G401.6 (cell line): ENCODE measurements around the gene CBY2.
"Not testable (repeated sequence)": the region's sequence is repeated elsewhere in the genome, so short reads cannot be mapped to it uniquely, and the experiment has no call there.

ENCODE experiments used
- FAIRE-seq: peaks from 2 replicates; lab custom pipeline; 2012; peaks lifted over from hg19 to GRCh38; lab: Jason Lieb, UNC

CBY2 gene, protein sequence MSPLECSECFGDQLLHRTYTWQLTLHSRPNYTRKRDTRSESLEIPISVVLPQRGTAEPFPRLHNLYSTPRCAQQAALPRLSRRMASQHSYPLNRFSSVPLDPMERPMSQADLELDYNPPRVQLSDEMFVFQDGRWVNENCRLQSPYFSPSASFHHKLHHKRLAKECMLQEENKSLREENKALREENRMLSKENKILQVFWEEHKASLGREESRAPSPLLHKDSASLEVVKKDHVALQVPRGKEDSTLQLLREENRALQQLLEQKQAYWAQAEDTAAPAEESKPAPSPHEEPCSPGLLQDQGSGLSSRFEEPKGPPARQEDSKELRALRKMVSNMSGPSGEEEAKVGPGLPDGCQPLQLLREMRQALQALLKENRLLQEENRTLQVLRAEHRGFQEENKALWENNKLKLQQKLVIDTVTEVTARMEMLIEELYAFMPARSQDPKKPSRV

GRCh38 chr13:45702088-45702487, at the start of gene CBY2:
Gene CBY2 (plus strand): TSS chr13:45702320. CDS start chr13:45702391, 71 bp downstream.
- FAIRE-seq, result no peak

- no peak for FAIRE-seq
Observed at GRCh38 chr13:45654633-45655349, 47.3 kb upstream of the CBY2 start.

DNA sequence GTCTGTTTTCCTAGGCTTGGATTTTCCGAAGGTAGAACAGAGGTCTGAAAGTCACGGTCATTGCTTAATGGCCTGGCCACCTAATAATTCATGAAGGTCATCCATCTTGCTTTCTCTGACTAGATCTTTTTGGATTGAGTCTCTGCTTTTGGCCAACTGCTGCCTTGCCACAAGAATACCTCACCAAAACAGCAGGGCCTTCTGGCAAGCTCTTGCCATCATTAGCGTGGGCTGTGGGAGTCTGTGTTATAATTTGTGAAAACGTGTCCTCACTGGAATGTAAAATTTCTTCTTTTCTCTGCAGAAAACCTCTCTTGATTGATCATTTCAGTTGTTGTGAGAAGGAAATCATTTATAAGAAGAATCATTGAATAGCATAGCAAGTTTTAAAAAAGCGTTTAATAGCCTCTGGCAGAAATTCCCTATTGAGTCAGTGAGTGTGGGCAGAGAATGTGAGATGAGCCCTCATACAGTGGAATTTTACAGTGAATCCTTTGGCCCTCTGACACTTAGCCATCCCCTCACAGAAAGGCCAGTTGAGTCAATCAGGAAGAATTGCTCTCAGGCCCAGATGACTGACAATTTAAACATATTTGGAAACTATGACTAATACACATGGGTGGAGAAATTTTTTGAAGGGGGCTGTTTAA, 43.4 kb upstream of the CBY2 start:
- no peak for FAIRE-seq

GRCh38 chr13:45659536-45659935, 42.6 kb upstream of the CBY2 start:
- FAIRE-seq, result no peak

GRCh38 chr13:45660458-45660857, 41.7 kb upstream of the CBY2 start:
- not testable (repeated sequence) for FAIRE-seq

DNA sequence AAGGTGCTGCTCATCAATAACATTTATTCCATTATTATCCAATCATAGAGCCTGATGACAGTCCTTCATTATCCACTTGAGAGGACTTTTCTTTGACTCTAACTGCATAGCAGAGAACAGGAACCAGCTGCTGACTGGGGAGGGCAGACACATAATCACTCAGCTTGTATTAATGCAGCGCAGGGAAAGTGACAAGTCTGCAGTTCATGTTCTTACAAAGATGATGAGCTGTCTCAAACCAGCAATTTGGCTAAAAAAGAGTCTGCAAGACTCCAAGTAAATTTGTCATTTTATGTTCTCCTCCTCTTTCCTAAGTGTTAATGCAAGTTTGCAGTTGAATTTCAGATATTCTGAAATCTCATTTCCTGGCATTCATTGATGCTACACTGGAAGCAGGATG, 40.0 kb upstream of the CBY2 start:
- no peak for FAIRE-seq

DNA sequence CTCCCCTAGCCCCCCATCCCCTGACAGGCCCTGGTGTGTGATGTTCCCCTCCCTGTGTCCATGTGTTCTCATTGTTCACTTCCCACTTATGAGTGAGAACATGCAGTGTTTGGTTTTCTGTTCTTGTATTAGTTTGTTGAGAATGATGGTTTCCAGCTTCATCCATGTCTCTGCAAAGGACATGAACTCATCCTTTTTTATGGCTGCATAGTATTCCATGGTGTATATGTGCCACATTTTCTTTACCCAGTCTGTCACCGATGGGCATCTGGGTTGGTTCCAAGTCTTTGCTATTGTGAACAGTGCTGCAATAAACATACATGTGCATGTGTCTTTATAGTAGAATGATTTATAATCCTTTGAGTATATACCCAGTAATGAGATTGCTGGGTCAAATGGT, 39.2 kb upstream of the CBY2 start:
- not testable (repeated sequence) for FAIRE-seq

GRCh38 chr13:45669626-45670025, 32.5 kb upstream of the CBY2 start:
- FAIRE-seq, result not testable (repeated sequence)

GRCh38 chr13:45670189-45670885, 31.8 kb upstream of the CBY2 start:
- FAIRE-seq, result no peak

DNA sequence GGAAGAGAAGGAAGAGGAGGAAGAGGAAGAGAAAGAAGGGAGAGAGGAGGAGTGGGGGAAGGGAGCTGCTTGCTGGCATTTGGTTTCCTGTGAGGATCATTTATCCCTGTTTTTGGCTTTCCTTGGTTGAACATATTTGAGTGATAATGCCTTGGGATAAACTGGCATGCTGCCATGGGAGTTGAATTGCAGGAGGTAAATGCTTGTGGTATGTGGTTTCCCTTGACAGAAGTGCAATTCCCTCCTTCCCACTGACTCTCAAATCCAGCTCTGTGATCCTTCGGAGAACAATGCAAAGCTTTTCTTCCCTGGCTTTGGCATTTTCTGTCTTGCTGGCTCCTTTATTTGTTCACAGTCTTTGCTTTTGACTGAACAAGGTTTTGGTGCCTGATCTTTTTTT, 27.2 kb upstream of the CBY2 start:
- no peak for FAIRE-seq

DNA sequence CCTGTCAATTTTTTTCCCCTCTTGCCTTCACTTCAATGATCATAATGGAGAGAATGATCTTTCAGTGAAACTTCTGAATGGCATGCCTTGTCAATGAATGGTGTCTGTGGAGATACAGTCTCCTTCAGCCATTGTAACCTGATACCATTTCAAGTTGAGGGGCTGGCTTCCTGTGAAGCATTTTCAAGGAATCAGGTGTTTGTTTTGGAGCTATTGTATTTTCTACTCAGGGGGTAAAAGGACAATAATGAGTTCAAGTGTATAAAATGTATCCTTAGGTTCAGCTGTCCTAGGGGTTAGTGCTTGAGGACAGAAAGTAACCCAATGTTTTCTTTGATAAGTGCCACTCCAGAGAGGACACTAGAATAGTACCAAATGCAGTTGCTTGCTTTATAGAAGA, 23.8 kb upstream of the CBY2 start:
- no peak for FAIRE-seq

- no peak for FAIRE-seq
Observed at GRCh38 chr13:45681113-45681512, 21.0 kb upstream of the CBY2 start.

GRCh38 chr13:45682494-45683008, 19.6 kb upstream of the CBY2 start:
- FAIRE-seq, result no peak

DNA sequence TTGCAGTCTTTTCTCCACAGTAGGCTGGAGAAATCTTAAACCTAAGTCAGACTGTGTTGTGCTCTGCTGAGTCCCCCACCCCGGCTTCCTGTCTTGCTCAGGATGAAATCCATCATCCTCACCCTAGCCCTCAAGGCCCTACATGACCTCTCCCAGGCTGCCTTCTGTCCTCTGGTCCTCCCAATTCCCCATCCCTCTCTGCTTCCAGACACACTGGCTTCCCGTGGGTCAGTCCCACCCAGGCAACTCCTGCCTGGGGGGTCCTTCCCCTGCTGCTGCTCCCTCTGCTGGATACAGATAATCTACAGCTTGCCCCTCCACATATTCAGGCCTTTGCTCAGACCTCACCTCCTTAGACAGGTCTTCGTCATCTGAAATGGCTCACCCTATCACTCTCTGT, 18.4 kb upstream of the CBY2 start:
- no peak for FAIRE-seq

GRCh38 chr13:45688577-45688976, 13.5 kb upstream of the CBY2 start:
- FAIRE-seq, result no peak

DNA sequence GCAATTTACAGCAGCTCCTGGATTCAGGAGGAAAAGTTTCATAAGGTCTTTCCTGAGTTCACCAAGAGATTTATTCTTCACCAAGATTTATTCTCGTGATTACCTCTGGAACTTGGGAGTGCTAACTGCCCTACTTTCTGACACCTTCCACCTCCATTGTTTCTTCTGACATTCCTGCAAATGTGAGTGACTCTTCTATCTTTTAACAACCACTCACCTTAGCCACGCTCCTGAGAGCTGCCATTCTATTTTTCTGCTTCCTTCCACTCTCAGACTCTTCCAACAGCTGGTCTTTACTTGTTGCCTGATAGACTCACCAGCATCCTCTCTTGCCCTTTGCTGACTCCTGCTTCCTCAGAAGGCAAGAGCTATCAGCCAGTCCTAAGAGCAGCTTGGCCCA, 11.5 kb upstream of the CBY2 start:
- no peak for FAIRE-seq

DNA sequence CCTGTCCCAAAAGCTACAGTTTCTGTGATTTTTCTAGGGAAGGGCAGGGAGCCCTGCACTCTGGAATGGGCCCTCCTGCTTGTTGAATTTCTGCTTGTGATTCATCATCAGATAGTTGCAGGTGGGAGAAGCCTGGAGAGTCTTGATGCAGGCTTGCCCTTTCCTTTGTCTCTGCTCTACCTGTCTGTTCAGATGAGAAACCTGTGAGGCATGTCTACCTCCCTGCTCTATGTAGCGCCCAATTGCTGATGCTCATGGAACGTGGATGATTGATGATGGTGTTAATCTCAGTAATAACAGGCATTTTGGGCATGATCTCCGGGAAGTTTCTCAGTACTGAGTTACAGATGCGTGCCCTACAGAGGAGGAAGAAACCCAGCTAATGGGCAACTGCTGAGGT, 10.9 kb upstream of the CBY2 start:
- FAIRE-seq, result no peak

DNA sequence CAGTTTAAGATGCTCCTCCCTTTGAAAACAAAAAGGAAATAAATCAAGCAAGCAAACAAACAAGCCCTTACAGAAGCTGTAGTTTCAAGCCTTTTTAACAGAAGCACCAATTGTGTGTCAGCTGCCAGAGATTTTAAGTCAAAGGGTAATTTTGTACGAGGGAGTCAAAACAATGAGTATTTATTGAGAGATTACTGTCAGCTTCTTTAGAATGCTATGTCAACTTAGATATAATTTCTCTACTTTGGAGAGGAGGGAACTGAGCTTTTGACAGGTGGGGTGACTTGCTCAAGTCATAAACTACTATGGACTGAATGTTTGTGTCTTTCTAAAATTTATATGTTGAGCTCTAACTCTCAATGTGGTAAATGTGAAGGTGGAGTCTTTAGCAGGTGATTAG, 10.5 kb upstream of the CBY2 start:
- no peak for FAIRE-seq

GRCh38 chr13:45695198-45695730, 6.9 kb upstream of the CBY2 start:
- FAIRE-seq, result no peak

DNA sequence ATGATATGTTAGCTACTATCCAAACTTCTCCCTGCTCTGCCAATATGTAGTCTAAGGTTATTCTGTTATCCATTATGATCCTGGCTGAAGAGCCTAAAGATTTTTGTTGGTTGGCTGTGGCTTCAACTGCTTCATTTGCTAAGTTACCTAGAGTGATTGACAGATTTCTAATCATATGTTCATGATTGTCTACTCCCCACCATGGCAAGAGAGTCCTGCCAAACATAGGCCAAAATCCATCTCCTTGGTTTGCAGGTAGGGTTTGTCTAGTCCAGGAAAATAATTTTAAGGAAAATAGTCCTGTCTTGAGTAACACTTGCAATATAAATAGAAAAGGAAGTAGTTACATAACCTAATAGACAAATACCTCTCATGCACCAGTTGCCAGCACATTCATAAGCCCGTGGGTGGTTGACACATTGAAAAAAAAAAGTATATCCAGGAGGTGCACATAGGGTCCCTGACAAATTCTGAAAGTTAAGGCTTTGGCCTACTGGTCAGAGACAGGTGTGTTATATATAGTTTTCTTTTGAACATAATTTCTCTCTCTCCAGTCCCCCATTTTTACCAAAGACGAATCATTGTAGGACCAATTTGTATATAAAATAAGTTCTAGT, 5.4 kb upstream of the CBY2 start:
- FAIRE-seq, result no peak
